GM23338 (cell line): ENCODE results near the gene SEMA4C. TPM values are rescaled to one million over a fixed set of nuclear protein-coding genes. Genes with fewer than 3 reads are reported as not detected.

ENCODE experiments used
- ATAC-seq: fragments of 200-7000 bp; cut with Tn5 transposase; 3 replicates; pipeline ENCODE4 v1.9.1; 2020
- DNase-seq: peaks from one replicate; pipeline ENCODE4 v3.0.0-alpha.2; 2015; ENCODE audit warnings: low spot score
- H2AFZ ChIP-seq: fragments of 200-600 bp; sonication (generic); 2 replicates; pipeline ENCODE4 v1.8.0; 2016; ENCODE audit warnings: antibody characterized with exemption, mild to moderate bottlenecking, moderate library complexity
- H3F3A ChIP-seq: fragments of 200-600 bp; sonication (generic); replicated peaks from 2 replicates; pipeline ENCODE4 v1.8.0; 2017; ENCODE audit warnings: antibody characterized with exemption, mixed run types, low read depth
- H3K27ac ChIP-seq: fragments of 200-600 bp; sonication (generic); 2 replicates; pipeline ENCODE4 v1.6.1; 2016; ENCODE audit warnings: low read depth
- H3K27me3 ChIP-seq: fragments of 200-600 bp; sonication (generic); 2 replicates; pipeline ENCODE4 v1.8.0; 2016; ENCODE audit warnings: mild to moderate bottlenecking, mixed run types, moderate library complexity; ENCODE audit not compliant: insufficient read depth
- H3K36me3 ChIP-seq: fragments of 200-600 bp; sonication (generic); 2 replicates; pipeline ENCODE4 v1.8.0; 2016; ENCODE audit warnings: mild to moderate bottlenecking; ENCODE audit not compliant: insufficient read depth
- H3K4me1 ChIP-seq: fragments of 200-600 bp; sonication (generic); 2 replicates; pipeline ENCODE4 v1.8.0; 2016; ENCODE audit warnings: mild to moderate bottlenecking, moderate library complexity; ENCODE audit not compliant: insufficient read depth
- H3K4me2 ChIP-seq: fragments of 200-600 bp; sonication (generic); 2 replicates; pipeline ENCODE4 v1.7.1; 2017; ENCODE audit warnings: mixed run types
- H3K4me3 ChIP-seq: fragments of 200-600 bp; sonication (generic); 2 replicates; pipeline ENCODE4 v1.6.1; 2016; ENCODE audit warnings: mixed run types
- H3K79me2 ChIP-seq: fragments of 200-600 bp; sonication (generic); replicated peaks from 2 replicates; pipeline ENCODE4 v1.8.0; 2017; ENCODE audit warnings: mild to moderate bottlenecking; ENCODE audit not compliant: insufficient read depth
- H3K9me2 ChIP-seq: fragments of 200-600 bp; sonication (generic); 2 replicates; pipeline ENCODE4 v1.8.0; 2017; ENCODE audit not compliant: insufficient read depth
- H4K20me1 ChIP-seq: fragments of 200-600 bp; sonication (generic); replicated peaks from 2 replicates; pipeline ENCODE4 v1.8.0; 2017; ENCODE audit warnings: mild to moderate bottlenecking; ENCODE audit not compliant: insufficient read depth
- H3K27ac Mint-ChIP-seq: 2 replicates; pipeline ENCODE4 v1.8.0; 2020; ENCODE audit warnings: inconsistent platforms, mild to moderate bottlenecking, moderate library complexity, mixed read lengths
- H3K27me3 Mint-ChIP-seq: 3 replicates; pipeline ENCODE4 v1.8.0; 2022; ENCODE audit warnings: low read depth, mild to moderate bottlenecking, moderate library complexity, mixed read lengths, inconsistent platforms; ENCODE audit not compliant: insufficient read depth, poor library complexity
- H3K36me3 Mint-ChIP-seq: 3 replicates; pipeline ENCODE4 v1.8.0; 2021; ENCODE audit warnings: low read depth, mild to moderate bottlenecking, inconsistent platforms, moderate library complexity, mixed read lengths
- H3K4me1 Mint-ChIP-seq: 3 replicates; pipeline ENCODE4 v1.8.0; 2020; ENCODE audit warnings: mild to moderate bottlenecking, inconsistent platforms, mixed read lengths
- H3K4me3 Mint-ChIP-seq: 3 replicates; pipeline ENCODE4 v1.8.0; 2021; ENCODE audit warnings: moderate library complexity, mild to moderate bottlenecking, inconsistent platforms, mixed read lengths
- H3K9me3 Mint-ChIP-seq: 3 replicates; pipeline ENCODE4 v1.8.0; 2020; ENCODE audit warnings: moderate library complexity, mild to moderate bottlenecking, inconsistent platforms, mixed read lengths
- EZH2phosphoT487 ChIP-seq: fragments of 200-600 bp; sonication (generic); IDR thresholded peaks from one replicate; pipeline ENCODE4 v1.8.1; 2018; ENCODE audit warnings: antibody characterized with exemption; ENCODE audit not compliant: unreplicated experiment
- STAT1 ChIP-seq: IDR thresholded peaks from one replicate; pipeline ENCODE4 v1.6.1; 2016; ENCODE audit warnings: antibody characterized with exemption; ENCODE audit not compliant: unreplicated experiment
- polyA plus RNA-seq: library from polyadenylated mRNA; unstranded; fragments of >200 nt; fragmentation: Nextera tagmentation; extraction: Ambion mirVana; gene quantifications from 2 replicates; pipeline ENCODE4 v1.2.1, GENCODE V29; 2016
- total RNA-seq: library from RNA; depleted of rRNA; stranded (reverse); fragments of >200 nt; shearing (Covaris generic); gene quantifications from 2 replicates; pipeline ENCODE4 v1.2.3, GENCODE V29; 2014
- TF ChIP-seq, protein P1 (sequence below): IDR thresholded peaks from one replicate; pipeline ENCODE4 v1.6.1; 2018; ENCODE audit warnings: antibody characterized with exemption; ENCODE audit not compliant: unreplicated experiment
- TF ChIP-seq, protein P2 (sequence below): IDR thresholded peaks from 2 replicates; pipeline ENCODE4 v1.6.1; 2016; ENCODE audit warnings: antibody characterized with exemption
- TF ChIP-seq, protein P3 (sequence below), 2 experiments: fragments of 200-600 bp in 1 of 2; sonication (generic) in 1 of 2; conservative IDR thresholded peaks; 2 replicates each; pipeline versions ENCODE4 v1.5.1 to v1.6.1; 2016 to 2017; ENCODE audit warnings: antibody characterized with exemption in 2 of 2, low read depth in 2 of 2, mild to moderate bottlenecking in 2 of 2, moderate library complexity in 1 of 2
- TF ChIP-seq, protein P4 (sequence below): fragments of 250-450 bp; sonication (Bioruptor Pico); IDR thresholded peaks from 2 replicates; pipeline ENCODE4 v1.5.0; 2020; ENCODE audit warnings: mild to moderate bottlenecking, moderate library complexity

Gene SEMA4C
- total and polyA plus RNA-seq, 2 experiments from 2014 or later = 16.8 to 80.7 TPM

DNA sequence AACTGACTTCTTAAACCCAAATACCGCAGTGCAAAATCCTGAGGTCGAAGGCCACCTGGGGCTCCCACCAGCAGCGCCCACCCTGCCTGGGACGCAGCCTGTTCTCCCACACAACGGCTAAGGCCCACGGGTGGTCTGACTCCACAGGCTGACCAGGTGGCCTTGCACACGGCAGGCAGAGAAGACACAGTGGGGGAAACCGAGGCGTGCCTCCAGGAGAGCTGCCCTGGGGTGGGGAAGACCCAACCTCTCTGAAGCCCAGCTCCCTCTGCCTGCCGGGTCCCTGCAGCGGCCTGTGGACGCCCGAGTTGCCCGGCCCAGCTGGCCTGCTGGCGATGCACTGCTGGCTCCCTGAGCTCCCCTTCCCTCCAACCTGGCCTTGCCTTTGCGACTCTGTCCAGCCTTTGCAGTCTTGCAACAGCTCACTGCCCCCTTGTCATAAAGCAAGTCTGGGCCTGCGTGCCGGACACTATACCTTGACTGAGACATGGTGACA lies 9.7 kb upstream of the SEMA4C start:
- no peaks in the 10 kb centered on the region; the same call in 2 of the 3 replicates for H3K9me3 Mint-ChIP-seq
- H3K27ac Mint-ChIP-seq = no peak overlapping the region
- Histone ChIP-seq H3K27me3 (no peaks in the 10 kb centered on the region), H3F3A (peaks cover 11% of the 10 kb centered on the region; the same call in 1 of the 2 replicates), H3K4me1 (peaks cover 42% of the 10 kb centered on the region), H3K9me2 (no peaks in the 10 kb centered on the region), H2AFZ (peak overlapping the region; percentile 14; the same call in 1 of the 2 replicates), H3K36me3 (no peaks in the 10 kb centered on the region), H3K4me2 (no peak overlapping the region), H3K4me3 (no peak overlapping the region), H3K27ac (no peak overlapping the region), H3K79me2 (no peaks in the 10 kb centered on the region), H4K20me1 (no peaks in the 10 kb centered on the region)
- no peaks in the 10 kb centered on the region for H3K36me3 Mint-ChIP-seq
- peaks cover 56% of the 10 kb centered on the region for H3K4me1 Mint-ChIP-seq
- TF ChIP-seq EZH2phosphoT487 = no peak
- TF ChIP-seq, protein P1, sequence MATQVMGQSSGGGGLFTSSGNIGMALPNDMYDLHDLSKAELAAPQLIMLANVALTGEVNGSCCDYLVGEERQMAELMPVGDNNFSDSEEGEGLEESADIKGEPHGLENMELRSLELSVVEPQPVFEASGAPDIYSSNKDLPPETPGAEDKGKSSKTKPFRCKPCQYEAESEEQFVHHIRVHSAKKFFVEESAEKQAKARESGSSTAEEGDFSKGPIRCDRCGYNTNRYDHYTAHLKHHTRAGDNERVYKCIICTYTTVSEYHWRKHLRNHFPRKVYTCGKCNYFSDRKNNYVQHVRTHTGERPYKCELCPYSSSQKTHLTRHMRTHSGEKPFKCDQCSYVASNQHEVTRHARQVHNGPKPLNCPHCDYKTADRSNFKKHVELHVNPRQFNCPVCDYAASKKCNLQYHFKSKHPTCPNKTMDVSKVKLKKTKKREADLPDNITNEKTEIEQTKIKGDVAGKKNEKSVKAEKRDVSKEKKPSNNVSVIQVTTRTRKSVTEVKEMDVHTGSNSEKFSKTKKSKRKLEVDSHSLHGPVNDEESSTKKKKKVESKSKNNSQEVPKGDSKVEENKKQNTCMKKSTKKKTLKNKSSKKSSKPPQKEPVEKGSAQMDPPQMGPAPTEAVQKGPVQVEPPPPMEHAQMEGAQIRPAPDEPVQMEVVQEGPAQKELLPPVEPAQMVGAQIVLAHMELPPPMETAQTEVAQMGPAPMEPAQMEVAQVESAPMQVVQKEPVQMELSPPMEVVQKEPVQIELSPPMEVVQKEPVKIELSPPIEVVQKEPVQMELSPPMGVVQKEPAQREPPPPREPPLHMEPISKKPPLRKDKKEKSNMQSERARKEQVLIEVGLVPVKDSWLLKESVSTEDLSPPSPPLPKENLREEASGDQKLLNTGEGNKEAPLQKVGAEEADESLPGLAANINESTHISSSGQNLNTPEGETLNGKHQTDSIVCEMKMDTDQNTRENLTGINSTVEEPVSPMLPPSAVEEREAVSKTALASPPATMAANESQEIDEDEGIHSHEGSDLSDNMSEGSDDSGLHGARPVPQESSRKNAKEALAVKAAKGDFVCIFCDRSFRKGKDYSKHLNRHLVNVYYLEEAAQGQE = no peak
- TF ChIP-seq, protein P2, sequence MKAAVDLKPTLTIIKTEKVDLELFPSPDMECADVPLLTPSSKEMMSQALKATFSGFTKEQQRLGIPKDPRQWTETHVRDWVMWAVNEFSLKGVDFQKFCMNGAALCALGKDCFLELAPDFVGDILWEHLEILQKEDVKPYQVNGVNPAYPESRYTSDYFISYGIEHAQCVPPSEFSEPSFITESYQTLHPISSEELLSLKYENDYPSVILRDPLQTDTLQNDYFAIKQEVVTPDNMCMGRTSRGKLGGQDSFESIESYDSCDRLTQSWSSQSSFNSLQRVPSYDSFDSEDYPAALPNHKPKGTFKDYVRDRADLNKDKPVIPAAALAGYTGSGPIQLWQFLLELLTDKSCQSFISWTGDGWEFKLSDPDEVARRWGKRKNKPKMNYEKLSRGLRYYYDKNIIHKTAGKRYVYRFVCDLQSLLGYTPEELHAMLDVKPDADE = no peak
- TF ChIP-seq STAT1 = no peak
- H3K27me3 Mint-ChIP-seq = peaks cover 42% of the 10 kb centered on the region
- H3K4me3 Mint-ChIP-seq = no peak overlapping the region; the same call in 2 of the 3 replicates
- no peak for ATAC-seq
- DNase-seq = no peak

DNA sequence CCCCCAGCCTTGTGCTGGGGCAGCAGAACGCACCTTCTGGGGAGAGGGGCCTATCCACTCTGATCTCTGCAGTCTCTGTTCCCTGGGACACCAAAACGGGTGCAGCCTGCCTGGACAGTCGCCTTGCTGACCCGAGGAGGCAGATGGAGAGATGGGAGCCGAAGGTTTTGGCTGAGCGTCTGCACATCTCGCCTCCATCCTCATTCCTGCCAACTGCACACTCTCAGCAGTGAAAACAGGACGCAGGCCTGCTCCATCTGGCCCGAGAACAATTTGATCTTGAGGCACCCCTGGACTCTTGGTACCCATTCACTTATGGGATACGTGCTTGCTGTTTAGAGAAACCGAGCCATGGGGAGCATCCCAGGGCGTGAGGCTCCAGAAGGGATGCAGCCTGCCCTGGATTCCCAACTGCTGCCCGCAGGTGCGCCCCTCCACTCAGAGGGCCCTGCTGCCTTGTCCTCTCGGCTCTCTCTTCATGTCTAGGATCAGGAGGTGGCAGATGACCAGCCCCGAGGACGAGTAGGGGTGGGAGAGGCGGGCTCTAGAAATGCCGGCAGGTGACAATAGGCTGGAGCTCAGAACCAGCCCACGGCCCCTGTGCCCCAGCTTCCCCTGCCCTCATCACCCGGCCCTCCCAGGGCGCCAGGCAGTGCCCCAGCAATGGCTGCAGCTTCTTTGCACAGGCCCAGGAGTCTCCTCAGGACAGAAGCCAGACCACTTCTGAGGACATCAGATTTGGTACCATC lies 9.1 kb upstream of the SEMA4C start:
- H3K27me3 ChIP-seq = no peaks in the 10 kb centered on the region
- no peak overlapping the region for H3K27ac ChIP-seq
- H3K9me2 ChIP-seq = no peaks in the 10 kb centered on the region
- Mint-ChIP-seq H3K9me3 (no peaks in the 10 kb centered on the region; the same call in 2 of the 3 replicates), H3K27me3 (peaks cover 47% of the 10 kb centered on the region), H3K4me3 (no peak overlapping the region), H3K36me3 (no peaks in the 10 kb centered on the region), H3K27ac (no peak overlapping the region), H3K4me1 (peaks cover 62% of the 10 kb centered on the region)
- no peak overlapping the region for H2AFZ ChIP-seq
- peaks cover 14% of the 10 kb centered on the region; the same call in 1 of the 2 replicates for H3F3A ChIP-seq
- H3K4me2 ChIP-seq = no peak overlapping the region
- ATAC-seq (no peak), DNase-seq (no peak)
- no peak overlapping the region for H3K4me3 ChIP-seq
- no peaks in the 10 kb centered on the region for H4K20me1 ChIP-seq
- no peaks in the 10 kb centered on the region for H3K36me3 ChIP-seq
- peaks cover 49% of the 10 kb centered on the region for H3K4me1 ChIP-seq
- no peaks in the 10 kb centered on the region for H3K79me2 ChIP-seq
- TF ChIP-seq, protein P3, sequence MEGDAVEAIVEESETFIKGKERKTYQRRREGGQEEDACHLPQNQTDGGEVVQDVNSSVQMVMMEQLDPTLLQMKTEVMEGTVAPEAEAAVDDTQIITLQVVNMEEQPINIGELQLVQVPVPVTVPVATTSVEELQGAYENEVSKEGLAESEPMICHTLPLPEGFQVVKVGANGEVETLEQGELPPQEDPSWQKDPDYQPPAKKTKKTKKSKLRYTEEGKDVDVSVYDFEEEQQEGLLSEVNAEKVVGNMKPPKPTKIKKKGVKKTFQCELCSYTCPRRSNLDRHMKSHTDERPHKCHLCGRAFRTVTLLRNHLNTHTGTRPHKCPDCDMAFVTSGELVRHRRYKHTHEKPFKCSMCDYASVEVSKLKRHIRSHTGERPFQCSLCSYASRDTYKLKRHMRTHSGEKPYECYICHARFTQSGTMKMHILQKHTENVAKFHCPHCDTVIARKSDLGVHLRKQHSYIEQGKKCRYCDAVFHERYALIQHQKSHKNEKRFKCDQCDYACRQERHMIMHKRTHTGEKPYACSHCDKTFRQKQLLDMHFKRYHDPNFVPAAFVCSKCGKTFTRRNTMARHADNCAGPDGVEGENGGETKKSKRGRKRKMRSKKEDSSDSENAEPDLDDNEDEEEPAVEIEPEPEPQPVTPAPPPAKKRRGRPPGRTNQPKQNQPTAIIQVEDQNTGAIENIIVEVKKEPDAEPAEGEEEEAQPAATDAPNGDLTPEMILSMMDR (conservative IDR thresholded peaks at IDR 0.05; ENCODE audit: low read depth in 2 of 2) = no peak
- TF ChIP-seq, protein P4, sequence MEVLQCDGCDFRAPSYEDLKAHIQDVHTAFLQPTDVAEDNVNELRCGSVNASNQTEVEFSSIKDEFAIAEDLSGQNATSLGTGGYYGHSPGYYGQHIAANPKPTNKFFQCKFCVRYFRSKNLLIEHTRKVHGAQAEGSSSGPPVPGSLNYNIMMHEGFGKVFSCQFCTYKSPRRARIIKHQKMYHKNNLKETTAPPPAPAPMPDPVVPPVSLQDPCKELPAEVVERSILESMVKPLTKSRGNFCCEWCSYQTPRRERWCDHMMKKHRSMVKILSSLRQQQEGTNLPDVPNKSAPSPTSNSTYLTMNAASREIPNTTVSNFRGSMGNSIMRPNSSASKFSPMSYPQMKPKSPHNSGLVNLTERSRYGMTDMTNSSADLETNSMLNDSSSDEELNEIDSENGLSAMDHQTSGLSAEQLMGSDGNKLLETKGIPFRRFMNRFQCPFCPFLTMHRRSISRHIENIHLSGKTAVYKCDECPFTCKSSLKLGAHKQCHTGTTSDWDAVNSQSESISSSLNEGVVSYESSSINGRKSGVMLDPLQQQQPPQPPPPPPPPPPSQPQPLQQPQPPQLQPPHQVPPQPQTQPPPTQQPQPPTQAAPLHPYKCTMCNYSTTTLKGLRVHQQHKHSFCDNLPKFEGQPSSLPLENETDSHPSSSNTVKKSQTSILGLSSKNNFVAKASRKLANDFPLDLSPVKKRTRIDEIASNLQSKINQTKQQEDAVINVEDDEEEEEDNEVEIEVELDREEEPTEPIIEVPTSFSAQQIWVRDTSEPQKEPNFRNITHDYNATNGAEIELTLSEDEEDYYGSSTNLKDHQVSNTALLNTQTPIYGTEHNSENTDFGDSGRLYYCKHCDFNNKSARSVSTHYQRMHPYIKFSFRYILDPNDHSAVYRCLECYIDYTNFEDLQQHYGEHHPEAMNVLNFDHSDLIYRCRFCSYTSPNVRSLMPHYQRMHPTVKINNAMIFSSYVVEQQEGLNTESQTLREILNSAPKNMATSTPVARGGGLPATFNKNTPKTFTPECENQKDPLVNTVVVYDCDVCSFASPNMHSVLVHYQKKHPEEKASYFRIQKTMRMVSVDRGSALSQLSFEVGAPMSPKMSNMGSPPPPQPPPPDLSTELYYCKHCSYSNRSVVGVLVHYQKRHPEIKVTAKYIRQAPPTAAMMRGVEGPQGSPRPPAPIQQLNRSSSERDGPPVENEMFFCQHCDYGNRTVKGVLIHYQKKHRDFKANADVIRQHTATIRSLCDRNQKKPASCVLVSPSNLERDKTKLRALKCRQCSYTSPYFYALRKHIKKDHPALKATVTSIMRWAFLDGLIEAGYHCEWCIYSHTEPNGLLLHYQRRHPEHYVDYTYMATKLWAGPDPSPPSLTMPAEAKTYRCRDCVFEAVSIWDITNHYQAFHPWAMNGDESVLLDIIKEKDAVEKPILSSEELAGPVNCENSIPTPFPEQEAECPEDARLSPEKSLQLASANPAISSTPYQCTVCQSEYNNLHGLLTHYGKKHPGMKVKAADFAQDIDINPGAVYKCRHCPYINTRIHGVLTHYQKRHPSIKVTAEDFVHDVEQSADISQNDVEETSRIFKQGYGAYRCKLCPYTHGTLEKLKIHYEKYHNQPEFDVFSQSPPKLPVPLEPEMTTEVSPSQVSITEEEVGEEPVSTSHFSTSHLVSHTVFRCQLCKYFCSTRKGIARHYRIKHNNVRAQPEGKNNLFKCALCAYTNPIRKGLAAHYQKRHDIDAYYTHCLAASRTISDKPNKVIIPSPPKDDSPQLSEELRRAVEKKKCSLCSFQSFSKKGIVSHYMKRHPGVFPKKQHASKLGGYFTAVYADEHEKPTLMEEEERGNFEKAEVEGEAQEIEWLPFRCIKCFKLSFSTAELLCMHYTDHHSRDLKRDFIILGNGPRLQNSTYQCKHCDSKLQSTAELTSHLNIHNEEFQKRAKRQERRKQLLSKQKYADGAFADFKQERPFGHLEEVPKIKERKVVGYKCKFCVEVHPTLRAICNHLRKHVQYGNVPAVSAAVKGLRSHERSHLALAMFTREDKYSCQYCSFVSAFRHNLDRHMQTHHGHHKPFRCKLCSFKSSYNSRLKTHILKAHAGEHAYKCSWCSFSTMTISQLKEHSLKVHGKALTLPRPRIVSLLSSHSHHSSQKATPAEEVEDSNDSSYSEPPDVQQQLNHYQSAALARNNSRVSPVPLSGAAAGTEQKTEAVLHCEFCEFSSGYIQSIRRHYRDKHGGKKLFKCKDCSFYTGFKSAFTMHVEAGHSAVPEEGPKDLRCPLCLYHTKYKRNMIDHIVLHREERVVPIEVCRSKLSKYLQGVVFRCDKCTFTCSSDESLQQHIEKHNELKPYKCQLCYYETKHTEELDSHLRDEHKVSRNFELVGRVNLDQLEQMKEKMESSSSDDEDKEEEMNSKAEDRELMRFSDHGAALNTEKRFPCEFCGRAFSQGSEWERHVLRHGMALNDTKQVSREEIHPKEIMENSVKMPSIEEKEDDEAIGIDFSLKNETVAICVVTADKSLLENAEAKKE (CRISPR knock-in tag) = no peak
